GM12878 (cell line): ENCODE measurements around the gene THBS3. TPM values are rescaled to one million over a fixed set of nuclear protein-coding genes. Genes with fewer than 3 reads are reported as not detected.

ENCODE experiments used
- ASH2L ChIP-seq: fragments of 300-600, 200-600 bp; sonication (generic); IDR thresholded peaks from 2 replicates; pipeline ENCODE4 v1.6.1; 2017; ENCODE audit warnings: low read depth, mild to moderate bottlenecking, borderline replicate concordance
- CBX5 ChIP-seq: sonication (generic); IDR thresholded peaks from 2 replicates; pipeline ENCODE4 v1.6.1; 2016; ENCODE audit warnings: low read depth, moderate library complexity, mild to moderate bottlenecking, inconsistent platforms
- E4F1 ChIP-seq: fragments of 450-650 bp; IDR thresholded peaks from 2 replicates; pipeline ENCODE4 v1.6.1; 2018; ENCODE audit warnings: borderline replicate concordance, mild to moderate bottlenecking; ENCODE audit not compliant: partially characterized antibody
- TCF7 ChIP-seq: IDR thresholded peaks from 2 replicates; pipeline ENCODE4 v1.6.1; 2014; ENCODE audit warnings: antibody characterized with exemption, borderline replicate concordance
- ZNF384 ChIP-seq: IDR thresholded peaks from 2 replicates; pipeline ENCODE4 v1.6.1; 2012; ENCODE audit warnings: low read depth, mild to moderate bottlenecking, low read length, improper control_type of control experiment, borderline replicate concordance
- polyA plus RNA-seq, 11 experiments: library from polyadenylated mRNA; depleted of rRNA in 4 of 11; unstranded in 6 of 11; stranded (reverse) in 5 of 11; fragments of >200 nt; fragmentation: Nextera tagmentation in 4 of 11; fragmentation: Illumina TruSeq in 1 of 11; extraction: Ambion mirVana in 4 of 11; extraction: Trizol in 1 of 11; gene quantifications; 1 replicate in 1 of 11; 2 replicates in 10 of 11; pipeline versions ENCODE4 v1.2.1 to v1.2.3, GENCODE V29; 2011 to 2016; ENCODE audit warnings: inconsistent platforms in 2 of 11, missing spikeins in 2 of 11, low read depth in 1 of 11
- total RNA-seq, 4 experiments: library from RNA; depleted of rRNA in 3 of 4; stranded (reverse); fragments of >200 nt in 3 of 4; fragmentation: Illumina TruSeq in 1 of 4; extraction: Trizol in 1 of 4; gene quantifications; 2 replicates each; pipeline versions ENCODE4 v1.2.1 to v1.2.3, GENCODE V29; 2013 to 2021
- TF ChIP-seq, protein P1 (sequence below), 3 experiments: IDR thresholded peaks in 2 of 3; conservative IDR thresholded peaks in 1 of 3; 2 replicates each; pipeline ENCODE4 v1.5.1; 2011; ENCODE audit warnings: low read depth in 3 of 3, low read length in 3 of 3, mild to moderate bottlenecking in 3 of 3, control low read depth in 2 of 3, moderate library complexity in 2 of 3, inconsistent platforms in 1 of 3, mixed read lengths in 1 of 3; ENCODE audit not compliant: control insufficient read depth in 2 of 3, insufficient read depth in 1 of 3; ENCODE audit errors: extremely low read depth in 1 of 3
- TF ChIP-seq, protein P2 (sequence below): IDR thresholded peaks from 2 replicates; pipeline ENCODE4 v1.6.1; 2012; ENCODE audit warnings: low read depth, low read length, improper control_type of control experiment
- TF ChIP-seq, protein P3 (sequence below): fragments of 450-650 bp; IDR thresholded peaks from 2 replicates; pipeline ENCODE4 v1.6.1; 2014; ENCODE audit warnings: mild to moderate bottlenecking
- TF ChIP-seq, protein P4 (sequence below): IDR thresholded peaks from 2 replicates; pipeline ENCODE4 v1.6.1; 2011; ENCODE audit warnings: borderline replicate concordance, low read depth, mild to moderate bottlenecking, moderate library complexity, low read length; ENCODE audit not compliant: insufficient read depth, poor library complexity, severe bottlenecking
- TF ChIP-seq, protein P5 (sequence below): fragments of 450-650 bp; IDR thresholded peaks from 2 replicates; pipeline ENCODE4 v1.6.1; 2017; ENCODE audit warnings: antibody characterized with exemption, mild to moderate bottlenecking, moderate library complexity
- TF ChIP-seq, protein P6 (sequence below): IDR thresholded peaks from 2 replicates; pipeline ENCODE4 v1.6.1; 2012; ENCODE audit warnings: mild to moderate bottlenecking, low read depth, low read length

THBS3 gene
- total and polyA plus RNA-seq, 10 of the 15 experiments (the other 5 are each of a cell fraction or from before 2014, with no cell fraction given) = 0.66 to 3.6 (median 2.0) TPM

DNA sequence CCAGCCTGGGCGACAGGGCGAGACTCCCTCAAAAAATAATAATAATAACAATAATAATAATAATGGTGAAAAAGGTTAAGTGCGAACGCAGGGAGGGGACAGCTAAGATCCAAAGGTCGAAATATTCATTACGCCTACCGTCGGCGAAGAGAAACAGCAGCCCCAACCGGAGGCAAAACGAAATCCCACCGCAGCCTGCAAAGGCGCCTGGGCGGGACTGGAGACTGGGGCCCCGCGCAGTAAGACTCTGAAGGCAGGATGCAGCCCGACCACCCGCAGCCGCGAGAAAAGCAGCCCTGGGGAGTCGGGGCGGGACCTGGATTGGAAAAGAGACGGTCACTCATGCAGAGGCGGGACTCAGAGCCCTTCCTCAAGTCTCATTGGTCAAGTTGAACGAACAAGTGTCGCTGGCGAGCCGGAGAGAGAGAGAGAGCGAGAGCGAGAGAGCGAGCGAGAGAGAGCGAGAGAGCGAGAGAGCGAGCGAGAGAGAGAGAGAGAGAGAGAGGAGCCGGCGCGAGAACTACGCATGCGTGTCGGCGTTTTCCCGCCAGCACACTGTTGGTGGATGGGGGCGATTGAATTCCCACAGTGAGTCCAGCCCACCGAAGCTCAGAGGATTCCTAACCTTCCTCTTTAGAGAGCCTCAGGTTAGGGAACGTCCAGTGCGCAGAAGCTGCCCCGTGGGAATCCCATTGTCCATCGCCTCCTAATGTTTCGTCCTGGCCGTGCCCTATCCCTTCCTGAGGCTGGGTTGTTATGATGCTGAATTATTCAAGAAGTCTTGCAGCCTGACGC, 36.9 kb upstream of the THBS3 start (continued):
- TF ChIP-seq, protein P1, sequence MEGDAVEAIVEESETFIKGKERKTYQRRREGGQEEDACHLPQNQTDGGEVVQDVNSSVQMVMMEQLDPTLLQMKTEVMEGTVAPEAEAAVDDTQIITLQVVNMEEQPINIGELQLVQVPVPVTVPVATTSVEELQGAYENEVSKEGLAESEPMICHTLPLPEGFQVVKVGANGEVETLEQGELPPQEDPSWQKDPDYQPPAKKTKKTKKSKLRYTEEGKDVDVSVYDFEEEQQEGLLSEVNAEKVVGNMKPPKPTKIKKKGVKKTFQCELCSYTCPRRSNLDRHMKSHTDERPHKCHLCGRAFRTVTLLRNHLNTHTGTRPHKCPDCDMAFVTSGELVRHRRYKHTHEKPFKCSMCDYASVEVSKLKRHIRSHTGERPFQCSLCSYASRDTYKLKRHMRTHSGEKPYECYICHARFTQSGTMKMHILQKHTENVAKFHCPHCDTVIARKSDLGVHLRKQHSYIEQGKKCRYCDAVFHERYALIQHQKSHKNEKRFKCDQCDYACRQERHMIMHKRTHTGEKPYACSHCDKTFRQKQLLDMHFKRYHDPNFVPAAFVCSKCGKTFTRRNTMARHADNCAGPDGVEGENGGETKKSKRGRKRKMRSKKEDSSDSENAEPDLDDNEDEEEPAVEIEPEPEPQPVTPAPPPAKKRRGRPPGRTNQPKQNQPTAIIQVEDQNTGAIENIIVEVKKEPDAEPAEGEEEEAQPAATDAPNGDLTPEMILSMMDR (IDR thresholded peaks at IDR 0.05 in 2 of 3, conservative IDR thresholded peaks at IDR 0.05 in 1 of 3; ENCODE audit: control insufficient read depth in 2 of 3, extremely low read depth in 1 of 3, insufficient read depth in 1 of 3, low read depth in 3 of 3, low read length in 3 of 3) = peak; percentile 12 to 31 (median 17); a peak in 3 of 6 replicates
- TF ChIP-seq ZNF384 (0 out of 2 replicates have a peak, but pooled peaks have one; percentile 32), E4F1 (peak; percentile 62), CBX5 (peak; percentile 99), TCF7 (peak; percentile 92), ASH2L (0 out of 2 replicates have a peak, but pooled peaks have one; percentile 40)
- TF ChIP-seq, protein P2, sequence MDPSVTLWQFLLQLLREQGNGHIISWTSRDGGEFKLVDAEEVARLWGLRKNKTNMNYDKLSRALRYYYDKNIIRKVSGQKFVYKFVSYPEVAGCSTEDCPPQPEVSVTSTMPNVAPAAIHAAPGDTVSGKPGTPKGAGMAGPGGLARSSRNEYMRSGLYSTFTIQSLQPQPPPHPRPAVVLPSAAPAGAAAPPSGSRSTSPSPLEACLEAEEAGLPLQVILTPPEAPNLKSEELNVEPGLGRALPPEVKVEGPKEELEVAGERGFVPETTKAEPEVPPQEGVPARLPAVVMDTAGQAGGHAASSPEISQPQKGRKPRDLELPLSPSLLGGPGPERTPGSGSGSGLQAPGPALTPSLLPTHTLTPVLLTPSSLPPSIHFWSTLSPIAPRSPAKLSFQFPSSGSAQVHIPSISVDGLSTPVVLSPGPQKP = peak; percentile 15; the same call in 1 of the 2 replicates
- TF ChIP-seq, protein P3, sequence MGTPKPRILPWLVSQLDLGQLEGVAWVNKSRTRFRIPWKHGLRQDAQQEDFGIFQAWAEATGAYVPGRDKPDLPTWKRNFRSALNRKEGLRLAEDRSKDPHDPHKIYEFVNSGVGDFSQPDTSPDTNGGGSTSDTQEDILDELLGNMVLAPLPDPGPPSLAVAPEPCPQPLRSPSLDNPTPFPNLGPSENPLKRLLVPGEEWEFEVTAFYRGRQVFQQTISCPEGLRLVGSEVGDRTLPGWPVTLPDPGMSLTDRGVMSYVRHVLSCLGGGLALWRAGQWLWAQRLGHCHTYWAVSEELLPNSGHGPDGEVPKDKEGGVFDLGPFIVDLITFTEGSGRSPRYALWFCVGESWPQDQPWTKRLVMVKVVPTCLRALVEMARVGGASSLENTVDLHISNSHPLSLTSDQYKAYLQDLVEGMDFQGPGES = peak; percentile 74
- TF ChIP-seq, protein P4, sequence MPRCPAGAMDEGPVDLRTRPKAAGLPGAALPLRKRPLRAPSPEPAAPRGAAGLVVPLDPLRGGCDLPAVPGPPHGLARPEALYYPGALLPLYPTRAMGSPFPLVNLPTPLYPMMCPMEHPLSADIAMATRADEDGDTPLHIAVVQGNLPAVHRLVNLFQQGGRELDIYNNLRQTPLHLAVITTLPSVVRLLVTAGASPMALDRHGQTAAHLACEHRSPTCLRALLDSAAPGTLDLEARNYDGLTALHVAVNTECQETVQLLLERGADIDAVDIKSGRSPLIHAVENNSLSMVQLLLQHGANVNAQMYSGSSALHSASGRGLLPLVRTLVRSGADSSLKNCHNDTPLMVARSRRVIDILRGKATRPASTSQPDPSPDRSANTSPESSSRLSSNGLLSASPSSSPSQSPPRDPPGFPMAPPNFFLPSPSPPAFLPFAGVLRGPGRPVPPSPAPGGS = peak; percentile 69
- TF ChIP-seq, protein P5, sequence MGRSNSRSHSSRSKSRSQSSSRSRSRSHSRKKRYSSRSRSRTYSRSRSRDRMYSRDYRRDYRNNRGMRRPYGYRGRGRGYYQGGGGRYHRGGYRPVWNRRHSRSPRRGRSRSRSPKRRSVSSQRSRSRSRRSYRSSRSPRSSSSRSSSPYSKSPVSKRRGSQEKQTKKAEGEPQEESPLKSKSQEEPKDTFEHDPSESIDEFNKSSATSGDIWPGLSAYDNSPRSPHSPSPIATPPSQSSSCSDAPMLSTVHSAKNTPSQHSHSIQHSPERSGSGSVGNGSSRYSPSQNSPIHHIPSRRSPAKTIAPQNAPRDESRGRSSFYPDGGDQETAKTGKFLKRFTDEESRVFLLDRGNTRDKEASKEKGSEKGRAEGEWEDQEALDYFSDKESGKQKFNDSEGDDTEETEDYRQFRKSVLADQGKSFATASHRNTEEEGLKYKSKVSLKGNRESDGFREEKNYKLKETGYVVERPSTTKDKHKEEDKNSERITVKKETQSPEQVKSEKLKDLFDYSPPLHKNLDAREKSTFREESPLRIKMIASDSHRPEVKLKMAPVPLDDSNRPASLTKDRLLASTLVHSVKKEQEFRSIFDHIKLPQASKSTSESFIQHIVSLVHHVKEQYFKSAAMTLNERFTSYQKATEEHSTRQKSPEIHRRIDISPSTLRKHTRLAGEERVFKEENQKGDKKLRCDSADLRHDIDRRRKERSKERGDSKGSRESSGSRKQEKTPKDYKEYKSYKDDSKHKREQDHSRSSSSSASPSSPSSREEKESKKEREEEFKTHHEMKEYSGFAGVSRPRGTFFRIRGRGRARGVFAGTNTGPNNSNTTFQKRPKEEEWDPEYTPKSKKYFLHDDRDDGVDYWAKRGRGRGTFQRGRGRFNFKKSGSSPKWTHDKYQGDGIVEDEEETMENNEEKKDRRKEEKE = 0 out of 2 replicates have a peak, but pooled peaks have one; percentile 27
- TF ChIP-seq, protein P6, sequence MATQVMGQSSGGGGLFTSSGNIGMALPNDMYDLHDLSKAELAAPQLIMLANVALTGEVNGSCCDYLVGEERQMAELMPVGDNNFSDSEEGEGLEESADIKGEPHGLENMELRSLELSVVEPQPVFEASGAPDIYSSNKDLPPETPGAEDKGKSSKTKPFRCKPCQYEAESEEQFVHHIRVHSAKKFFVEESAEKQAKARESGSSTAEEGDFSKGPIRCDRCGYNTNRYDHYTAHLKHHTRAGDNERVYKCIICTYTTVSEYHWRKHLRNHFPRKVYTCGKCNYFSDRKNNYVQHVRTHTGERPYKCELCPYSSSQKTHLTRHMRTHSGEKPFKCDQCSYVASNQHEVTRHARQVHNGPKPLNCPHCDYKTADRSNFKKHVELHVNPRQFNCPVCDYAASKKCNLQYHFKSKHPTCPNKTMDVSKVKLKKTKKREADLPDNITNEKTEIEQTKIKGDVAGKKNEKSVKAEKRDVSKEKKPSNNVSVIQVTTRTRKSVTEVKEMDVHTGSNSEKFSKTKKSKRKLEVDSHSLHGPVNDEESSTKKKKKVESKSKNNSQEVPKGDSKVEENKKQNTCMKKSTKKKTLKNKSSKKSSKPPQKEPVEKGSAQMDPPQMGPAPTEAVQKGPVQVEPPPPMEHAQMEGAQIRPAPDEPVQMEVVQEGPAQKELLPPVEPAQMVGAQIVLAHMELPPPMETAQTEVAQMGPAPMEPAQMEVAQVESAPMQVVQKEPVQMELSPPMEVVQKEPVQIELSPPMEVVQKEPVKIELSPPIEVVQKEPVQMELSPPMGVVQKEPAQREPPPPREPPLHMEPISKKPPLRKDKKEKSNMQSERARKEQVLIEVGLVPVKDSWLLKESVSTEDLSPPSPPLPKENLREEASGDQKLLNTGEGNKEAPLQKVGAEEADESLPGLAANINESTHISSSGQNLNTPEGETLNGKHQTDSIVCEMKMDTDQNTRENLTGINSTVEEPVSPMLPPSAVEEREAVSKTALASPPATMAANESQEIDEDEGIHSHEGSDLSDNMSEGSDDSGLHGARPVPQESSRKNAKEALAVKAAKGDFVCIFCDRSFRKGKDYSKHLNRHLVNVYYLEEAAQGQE = no peak; the same call in 1 of the 2 replicates
